Measurements from ENCODE around the gene PRPF6.
"Not testable (repeated sequence)": the region's sequence is repeated elsewhere in the genome, so short reads cannot be mapped to it uniquely, and the experiment has no call there.

PRPF6 gene

DNA sequence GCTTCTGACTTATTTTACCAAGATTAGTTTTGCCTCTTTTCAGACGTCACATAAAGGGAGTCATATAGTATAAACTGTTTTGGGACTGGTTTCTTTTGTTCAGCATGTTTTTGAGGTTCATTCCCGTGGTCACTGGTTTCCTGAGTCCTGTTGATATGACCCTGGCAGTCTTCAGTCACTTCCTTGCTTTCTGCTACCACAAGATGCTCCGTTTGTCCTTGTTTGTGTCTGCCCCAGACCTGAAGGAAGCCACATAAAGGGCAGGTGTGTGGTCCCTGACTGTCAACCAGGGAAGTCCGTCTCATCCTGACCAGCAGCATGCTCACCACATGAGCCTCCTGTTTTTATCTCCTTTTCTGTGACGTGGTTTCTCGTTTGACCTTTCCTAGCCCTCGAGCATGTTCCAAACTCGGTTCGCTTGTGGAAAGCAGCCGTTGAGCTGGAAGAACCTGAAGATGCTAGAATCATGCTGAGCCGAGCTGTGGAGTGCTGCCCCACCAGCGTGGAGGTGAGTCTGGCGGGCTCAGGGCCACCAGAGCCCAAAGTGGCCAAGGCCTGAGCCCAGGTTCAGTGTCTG lies 29.0 kb downstream of the PRPF6 start:
- no peak for DNase-seq (ENCODE audit: low read depth in 2 of 2, low spot score in 1 of 2)

GRCh38 chr20:64010711-64011237 lies 29.8 kb downstream of the PRPF6 start:
- DNase-seq (ENCODE audit: low read depth in 2 of 2, low spot score in 1 of 2): no peak

DNA sequence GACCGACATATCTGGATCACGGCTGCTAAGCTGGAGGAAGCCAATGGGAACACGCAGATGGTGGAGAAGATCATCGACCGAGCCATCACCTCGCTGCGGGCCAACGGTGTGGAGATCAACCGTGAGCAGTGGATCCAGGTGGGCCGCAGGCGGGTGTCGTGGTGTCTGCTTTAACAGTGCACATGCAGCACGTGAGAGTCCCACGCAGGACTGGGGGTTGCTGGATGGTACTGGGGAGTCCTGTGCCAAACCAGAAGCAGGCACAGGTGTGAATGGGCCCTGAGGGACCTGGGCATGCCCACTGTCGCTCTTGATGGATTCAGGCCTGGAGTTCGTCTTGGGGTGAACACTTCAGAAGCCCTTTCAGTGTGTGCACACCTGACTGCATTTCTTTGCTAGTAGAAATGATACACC lies 30.4 kb downstream of the PRPF6 start:
- DNase-seq (ENCODE audit: low read depth in 2 of 2, low spot score in 1 of 2): no peak

- not testable (repeated sequence) for DNase-seq (ENCODE audit: low read depth in 2 of 2, low spot score in 1 of 2)
Measured at GRCh38 chr20:64012385-64013154, 31.6 kb downstream of the PRPF6 start.

DNA sequence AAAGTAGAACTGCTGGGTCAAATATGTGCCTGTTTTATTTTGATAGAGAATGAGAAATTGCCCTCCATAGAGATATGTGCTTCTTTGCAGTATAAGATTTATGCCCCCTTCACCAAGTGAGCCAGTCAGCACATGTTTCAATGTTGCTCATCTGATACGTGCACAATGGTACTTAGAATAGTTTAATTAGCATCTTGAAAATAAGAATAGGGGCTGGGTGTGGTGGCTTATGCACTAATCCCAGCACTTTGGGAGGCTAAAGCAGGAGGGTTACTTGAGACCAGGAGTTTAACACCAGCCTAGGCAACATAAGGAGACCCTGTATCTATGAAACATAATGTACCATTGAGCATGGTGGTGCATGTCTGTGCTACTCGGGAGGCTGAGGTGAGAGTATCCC lies 34.7 kb downstream of the PRPF6 start:
- no peak for DNase-seq (ENCODE audit: low read depth in 2 of 2, low spot score in 1 of 2)

- no peak for DNase-seq (ENCODE audit: low read depth in 2 of 2, low spot score in 1 of 2)
Measured at GRCh38 chr20:64021124-64021975, 40.4 kb downstream of the PRPF6 start.

DNA sequence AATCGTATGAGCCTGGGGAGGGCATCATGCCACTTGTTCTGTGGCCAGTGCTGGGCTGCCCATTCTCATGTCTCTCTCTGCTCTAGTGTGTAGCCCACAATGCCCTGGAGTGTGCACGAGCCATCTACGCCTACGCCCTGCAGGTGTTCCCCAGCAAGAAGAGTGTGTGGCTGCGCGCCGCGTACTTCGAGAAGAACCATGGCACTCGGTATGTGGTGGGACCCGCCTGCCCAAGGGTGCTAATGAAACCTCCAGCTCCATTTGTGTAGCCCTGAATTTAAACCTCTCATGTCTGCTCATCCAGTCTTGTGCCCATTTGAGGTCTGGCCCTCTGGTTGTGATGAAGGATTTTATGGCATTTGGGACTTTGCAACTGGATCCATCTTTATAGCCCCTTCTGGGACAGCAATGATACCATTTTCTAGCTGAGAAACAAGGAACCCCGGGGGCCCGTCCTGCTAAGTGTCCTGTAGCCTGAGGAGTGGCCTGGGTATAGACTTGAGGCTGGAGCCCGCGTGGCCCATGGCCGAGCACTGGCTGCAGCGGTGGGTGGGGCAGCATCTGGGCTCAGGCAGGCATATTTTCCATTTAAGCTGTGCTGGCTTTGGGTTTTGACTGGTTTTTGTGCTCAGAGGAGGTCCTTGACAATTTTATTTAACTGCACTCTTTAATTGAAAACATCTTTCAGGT lies 41.9 kb downstream of the PRPF6 start:
- DNase-seq (ENCODE audit: low read depth in 2 of 2, low spot score in 1 of 2): no peak

GRCh38 chr20:64023361-64024140 lies 42.6 kb downstream of the PRPF6 start:
- DNase-seq (ENCODE audit: low read depth in 2 of 2, low spot score in 1 of 2): no peak

- DNase-seq (ENCODE audit: low read depth in 2 of 2, low spot score in 1 of 2): no peak
Measured at GRCh38 chr20:64024141-64024990, 43.4 kb downstream of the PRPF6 start.

- DNase-seq (ENCODE audit: low read depth in 2 of 2, low spot score in 1 of 2): no peak
Measured at GRCh38 chr20:64025101-64025825, 44.3 kb downstream of the PRPF6 start.

DNA sequence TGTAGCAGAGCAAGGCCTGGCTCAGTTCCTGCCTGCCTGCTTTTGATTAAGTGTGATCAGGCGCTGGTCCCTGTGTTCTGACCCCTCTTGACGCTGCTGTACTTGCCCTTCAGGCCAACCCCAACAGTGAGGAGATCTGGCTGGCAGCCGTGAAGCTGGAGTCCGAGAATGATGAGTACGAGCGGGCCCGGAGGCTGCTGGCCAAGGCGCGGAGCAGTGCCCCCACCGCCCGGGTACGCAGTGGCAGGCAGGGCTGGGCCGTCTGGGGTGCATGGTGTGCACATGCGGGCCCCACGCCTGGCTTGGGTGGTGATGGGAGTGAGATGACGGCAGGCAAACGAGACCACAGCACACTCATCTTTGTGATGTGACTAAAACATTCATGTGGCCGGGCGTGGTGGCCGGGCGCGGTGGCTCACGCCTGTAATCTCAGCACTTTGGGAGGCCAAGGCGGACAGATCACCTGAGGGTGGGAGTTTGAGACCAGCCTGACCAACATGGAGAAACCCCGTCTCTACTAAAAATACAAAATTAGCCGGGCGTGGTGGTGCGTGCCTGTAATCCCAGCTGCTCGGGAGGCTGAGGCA lies 45.0 kb downstream of the PRPF6 start:
- DNase-seq (ENCODE audit: low read depth in 2 of 2, low spot score in 1 of 2): no peak

DNA sequence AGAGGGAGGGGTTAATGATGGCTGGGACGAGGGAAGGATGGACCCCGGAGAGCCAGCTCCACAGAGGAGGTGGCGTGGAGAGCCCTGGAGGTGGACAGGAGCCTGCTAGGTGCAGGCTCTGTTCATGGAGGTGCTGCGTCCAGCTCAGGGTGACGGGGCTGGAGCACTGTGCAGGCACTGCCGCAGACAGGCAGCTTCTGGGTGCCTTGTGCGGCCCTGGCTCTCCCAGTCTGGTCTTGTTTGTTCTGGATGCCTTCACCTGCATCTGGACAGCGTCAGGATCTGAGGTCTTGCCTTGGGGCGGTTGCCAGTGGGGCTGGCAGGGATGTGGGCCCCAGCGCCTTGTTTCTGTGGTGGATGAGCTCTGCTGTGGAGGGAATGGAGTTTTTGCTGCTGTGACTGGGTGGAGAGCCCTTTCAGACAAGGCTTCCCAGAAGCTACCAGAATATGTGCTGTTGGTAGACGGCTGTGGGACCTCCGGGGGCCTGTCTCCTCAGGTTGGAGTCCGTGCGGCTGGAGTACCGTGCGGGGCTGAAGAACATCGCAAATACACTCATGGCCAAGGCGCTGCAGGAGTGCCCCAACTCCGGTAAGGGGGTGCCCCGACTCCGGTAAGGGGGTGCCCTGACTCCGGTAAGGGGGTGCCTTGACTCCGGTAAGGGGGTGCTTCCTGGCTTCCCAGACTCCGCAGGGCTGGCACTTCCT lies 47.2 kb downstream of the PRPF6 start:
- no peak for DNase-seq (ENCODE audit: low read depth in 2 of 2, low spot score in 1 of 2)

- DNase-seq (ENCODE audit: low read depth in 2 of 2, low spot score in 1 of 2): no peak
Measured at GRCh38 chr20:64029293-64030117, 48.6 kb downstream of the PRPF6 start.

DNA sequence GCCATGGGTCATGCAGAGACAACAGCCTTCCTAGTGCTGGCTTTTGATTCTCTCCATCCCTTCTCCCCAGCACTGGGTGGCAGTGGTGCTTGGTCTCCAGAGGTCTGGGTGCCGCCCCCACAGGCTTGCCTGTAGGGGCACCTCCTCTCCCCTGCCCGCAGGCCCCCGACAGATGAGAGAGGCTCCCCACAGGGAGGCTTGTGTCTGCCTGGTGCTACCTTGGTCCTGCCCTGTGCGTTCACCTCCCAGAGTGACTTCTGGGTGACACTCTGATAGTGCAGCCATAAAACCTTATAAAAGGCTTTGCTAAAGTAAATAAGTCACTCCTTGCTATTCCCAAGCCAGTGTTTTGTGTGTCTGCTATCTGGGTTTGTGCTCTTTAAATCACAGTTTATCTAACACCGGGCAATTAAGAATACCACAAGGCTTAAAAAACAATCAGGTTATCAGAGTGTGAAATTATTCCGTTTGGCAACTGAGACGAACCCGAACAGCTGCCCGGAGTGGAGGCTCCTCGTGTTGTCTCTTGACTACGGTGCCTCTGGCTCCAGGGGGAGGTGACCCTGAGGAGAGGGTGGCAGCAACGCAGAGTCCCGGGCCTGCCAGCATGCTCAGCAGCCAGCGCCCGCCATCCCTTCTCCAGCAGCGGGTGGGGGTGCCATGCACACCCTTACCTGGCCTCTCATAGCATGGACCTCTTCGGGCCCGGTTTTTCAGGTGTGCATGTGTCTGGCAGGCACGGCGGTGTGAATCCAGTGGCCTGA lies 49.6 kb downstream of the PRPF6 start:
- no peak for DNase-seq (ENCODE audit: low read depth in 2 of 2, low spot score in 1 of 2)

DNA sequence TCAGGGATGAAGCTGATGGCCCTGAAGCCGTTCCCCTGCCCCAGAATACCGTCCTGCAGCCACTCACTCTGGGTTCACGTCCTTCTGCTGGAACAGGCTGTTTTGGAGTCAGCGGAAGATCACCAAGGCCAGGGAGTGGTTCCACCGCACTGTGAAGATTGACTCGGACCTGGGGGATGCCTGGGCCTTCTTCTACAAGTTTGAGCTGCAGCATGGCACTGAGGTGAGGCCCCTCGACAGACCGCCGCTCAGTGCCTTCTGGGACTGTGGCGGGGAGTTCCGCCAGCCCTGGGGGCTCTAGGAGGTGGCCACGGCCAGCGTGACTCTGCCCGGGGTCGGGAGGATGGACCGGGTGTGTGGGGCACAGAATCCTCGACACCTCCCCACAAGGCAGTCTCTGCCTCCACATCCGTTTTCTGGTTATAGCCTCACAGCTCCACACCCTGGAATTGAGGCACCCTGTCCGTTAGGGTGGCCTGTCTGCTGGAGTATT lies 50.9 kb downstream of the PRPF6 start:
- DNase-seq (ENCODE audit: low read depth in 2 of 2, low spot score in 1 of 2): no peak
